LNCaP clone FGC (cell line): Measurements from ENCODE around the gene NRL.

Source experiments
- DNase-seq: peaks from one replicate; pipeline ENCODE4 v3.0.0-alpha.2; 2011; ENCODE audit warnings: low read depth
- H3K4me3 ChIP-seq: 2 replicates; pipeline ENCODE4 v1.5.1; 2011; ENCODE audit warnings: mild to moderate bottlenecking, low read depth, low read length, control low read depth
- TF ChIP-seq, protein P1 (sequence below): IDR thresholded peaks from 2 replicates; pipeline ENCODE4 v1.5.1; 2012; ENCODE audit warnings: mild to moderate bottlenecking; ENCODE audit not compliant: control insufficient read depth, insufficient read depth; ENCODE audit errors: extremely low read depth

Gene NRL

DNA sequence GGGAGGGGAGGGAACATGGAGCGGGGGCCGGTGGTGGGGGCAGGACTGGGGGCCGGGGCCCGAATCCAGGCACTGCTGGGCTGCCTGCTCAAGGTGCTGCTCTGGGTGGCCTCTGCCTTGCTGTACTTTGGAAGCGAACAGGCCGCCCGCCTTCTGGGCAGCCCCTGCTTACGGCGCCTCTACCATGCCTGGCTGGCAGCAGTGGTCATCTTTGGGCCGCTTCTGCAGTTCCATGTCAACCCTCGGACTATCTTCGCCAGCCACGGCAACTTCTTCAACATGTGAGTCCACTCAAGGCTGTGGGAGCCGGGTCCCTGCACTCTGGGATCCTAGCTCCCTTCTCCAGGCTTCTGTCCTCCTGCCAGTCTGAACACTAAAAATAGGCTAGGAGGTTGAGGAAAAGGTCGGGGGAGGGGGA lies 16.8 kb upstream of the NRL start:
- no peak overlapping the region for H3K4me3 ChIP-seq
- TF ChIP-seq, protein P1, sequence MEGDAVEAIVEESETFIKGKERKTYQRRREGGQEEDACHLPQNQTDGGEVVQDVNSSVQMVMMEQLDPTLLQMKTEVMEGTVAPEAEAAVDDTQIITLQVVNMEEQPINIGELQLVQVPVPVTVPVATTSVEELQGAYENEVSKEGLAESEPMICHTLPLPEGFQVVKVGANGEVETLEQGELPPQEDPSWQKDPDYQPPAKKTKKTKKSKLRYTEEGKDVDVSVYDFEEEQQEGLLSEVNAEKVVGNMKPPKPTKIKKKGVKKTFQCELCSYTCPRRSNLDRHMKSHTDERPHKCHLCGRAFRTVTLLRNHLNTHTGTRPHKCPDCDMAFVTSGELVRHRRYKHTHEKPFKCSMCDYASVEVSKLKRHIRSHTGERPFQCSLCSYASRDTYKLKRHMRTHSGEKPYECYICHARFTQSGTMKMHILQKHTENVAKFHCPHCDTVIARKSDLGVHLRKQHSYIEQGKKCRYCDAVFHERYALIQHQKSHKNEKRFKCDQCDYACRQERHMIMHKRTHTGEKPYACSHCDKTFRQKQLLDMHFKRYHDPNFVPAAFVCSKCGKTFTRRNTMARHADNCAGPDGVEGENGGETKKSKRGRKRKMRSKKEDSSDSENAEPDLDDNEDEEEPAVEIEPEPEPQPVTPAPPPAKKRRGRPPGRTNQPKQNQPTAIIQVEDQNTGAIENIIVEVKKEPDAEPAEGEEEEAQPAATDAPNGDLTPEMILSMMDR, result no peak
- DNase-seq, result no peak

DNA sequence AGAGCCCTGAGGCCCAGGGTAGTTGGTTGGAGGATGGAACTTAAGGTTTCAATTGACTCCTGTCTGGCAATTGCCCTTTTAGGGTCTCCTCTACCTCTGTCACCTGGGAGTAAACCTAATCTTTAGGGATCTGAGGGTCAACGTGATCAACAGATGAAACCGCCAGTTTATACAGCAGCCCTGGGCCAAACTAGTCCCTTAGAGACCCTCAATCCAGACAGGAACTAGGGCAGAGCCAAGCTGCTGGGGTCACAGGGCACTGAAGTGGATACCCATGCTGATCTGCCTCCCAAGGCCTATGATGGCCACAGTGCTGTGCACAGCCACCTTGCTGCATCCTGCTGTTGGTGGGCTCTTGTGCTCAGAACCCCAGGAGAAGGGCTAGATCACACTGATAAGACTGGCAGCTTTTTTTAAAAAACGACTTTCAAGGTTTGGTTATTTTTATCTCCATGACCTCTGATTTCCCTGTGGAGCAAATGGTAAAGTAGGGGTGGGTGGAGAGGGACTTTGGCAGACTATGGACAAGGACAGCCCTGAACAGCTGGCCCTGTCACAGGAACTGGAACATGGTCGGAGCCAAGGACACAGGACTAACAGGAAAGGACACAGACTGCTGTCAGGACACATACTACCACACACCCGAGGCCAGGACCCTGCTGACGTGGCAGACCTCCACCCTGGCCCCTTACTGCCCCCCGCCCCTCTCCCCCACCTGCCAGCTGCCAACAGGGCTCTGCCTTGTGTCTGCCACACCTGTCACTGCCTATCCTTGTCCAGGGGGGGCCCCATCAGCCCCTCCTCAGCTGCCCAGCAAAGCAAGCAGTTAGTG lies 16.2 kb upstream of the NRL start:
- no peak for DNase-seq
- no peak overlapping the region for H3K4me3 ChIP-seq
- TF ChIP-seq, protein P1, result no peak

DNA sequence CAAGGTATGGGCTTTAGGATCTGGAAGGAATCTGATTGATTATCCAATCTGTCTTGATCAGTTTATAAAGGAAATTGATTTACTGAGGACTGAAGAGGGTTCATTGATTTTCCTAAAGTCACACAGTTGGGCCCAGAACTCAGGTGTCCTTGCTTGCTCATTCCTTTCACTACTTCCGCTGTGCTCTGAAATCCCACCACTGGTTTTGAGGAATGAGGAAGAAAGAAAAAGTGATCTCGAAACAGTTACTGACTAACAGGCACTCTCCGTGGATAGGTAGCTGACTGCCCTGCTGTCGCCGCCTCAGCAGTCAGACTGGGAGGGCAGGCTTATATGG lies 15.6 kb upstream of the NRL start, which contains the start of gene FITM1:
FITM1 (plus strand) TSS at position 280 of the 337 bp plus-strand sequence. CDS start 905 bp downstream, outside the sequence.
- DNase-seq, result no peak
- H3K4me3 ChIP-seq, result no peak within 1 kb of the TSS
- TF ChIP-seq, protein P1, result no peak

DNA sequence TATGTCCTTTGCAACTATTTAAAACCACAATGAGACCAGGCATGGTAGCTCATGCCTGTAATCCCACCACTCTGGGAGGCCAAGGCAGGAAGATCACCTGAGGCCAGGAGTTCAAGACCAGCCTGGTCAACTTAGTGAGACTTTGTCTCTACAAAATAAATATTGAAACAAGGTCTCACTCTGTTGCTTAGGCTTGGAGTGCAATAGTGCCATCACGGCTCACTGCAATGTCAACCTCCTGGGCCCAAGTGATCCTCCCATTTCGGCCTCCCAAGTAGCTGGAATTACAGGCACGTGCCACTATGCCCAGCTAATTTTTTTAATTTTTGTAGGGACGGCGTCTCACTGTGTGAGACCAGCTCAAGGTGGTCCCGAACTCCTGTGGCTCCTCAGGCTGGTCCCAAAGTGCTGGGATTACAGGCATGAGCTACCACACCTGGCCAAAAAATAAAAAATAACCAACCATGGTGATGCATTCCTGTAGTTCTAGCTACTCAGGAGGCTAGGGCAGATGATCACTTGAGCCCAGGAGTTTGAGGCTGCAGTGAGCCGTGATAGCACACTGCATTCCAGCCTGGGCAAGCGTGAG lies 14.8 kb upstream of the NRL start:
- TF ChIP-seq, protein P1, result no peak
- no peak for DNase-seq
- H3K4me3 ChIP-seq, result no peak overlapping the region

DNA sequence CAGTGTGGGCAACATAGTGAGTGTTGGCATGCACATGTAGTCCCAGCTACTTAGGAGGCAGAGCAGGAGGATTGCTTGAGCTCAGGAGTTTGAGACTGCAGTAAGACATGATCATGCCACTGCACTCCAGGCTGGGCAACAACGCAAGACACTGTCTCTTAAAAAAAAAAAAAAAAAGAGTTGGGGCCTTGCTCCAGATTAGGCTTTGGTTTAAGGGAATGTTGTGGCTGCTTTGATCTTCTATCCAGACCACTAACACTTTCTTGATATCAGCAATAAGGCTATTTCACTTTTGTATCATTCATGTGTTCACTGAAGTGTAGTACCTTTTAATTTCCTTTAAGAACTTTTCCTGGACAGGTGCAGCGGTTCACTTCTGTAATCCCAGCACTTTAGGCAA lies 12.9 kb upstream of the NRL start:
- DNase-seq, result no peak
- TF ChIP-seq, protein P1, result no peak

DNA sequence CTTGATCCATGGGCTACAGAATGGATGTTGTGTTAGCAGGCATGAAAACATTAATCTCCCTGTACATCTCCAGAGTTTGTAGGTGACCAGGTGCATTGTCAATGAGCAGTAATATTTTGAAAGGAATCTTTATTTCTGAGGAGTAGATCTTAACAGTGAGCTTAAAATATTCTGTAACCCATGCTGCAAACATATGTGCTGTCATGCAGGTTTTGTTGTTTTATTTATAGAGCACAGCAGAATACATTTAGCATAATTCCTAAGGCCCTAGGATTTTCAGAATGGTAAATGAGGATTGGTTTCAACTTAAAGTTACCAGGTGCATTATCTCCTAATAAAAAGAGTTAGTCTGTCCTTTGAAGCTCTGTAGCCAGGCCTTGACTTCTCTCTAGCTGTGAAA lies 12.2 kb upstream of the NRL start:
- no peak overlapping the region for H3K4me3 ChIP-seq
- TF ChIP-seq, protein P1, result no peak
- no peak for DNase-seq

More for the DNA sequence above, 12.9 kb upstream of the NRL start:
- H3K4me3 ChIP-seq, result no peak overlapping the region
